ENCODE measurements around the gene LIMS1. TPM values are rescaled to one million over a fixed set of nuclear protein-coding genes. Genes with fewer than 3 reads are reported as not detected.
A peak's percentile ranks its signal among the peaks of the same experiment; 100 is the strongest.

Gene LIMS1
- polyA plus RNA-seq, 2 donors, result 11.0 to 14.4 TPM

DNA sequence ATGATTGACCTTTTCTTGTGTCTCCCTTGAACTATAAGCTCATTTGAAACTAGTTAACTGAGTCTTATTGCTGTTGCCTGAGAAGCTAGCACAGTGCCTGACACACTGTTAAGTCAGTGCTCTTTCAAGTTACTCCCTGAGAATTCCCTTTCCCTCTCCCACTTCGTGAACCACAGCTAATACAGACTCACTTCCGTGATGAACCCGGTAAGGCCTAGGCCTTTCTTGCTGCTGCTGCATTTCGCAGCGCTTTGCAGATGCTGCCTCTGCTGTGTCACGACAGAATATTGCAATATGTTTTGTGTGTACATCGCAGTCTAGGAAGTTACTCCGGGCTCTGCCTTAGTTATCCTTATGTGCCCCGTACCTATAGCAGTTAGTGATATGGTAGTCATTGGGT, 42.8 kb downstream of the LIMS1 start:
- H3K36me3 ChIP-seq (ENCODE audit: control insufficient read depth in 2 of 2, insufficient read depth in 2 of 2, low read length in 1 of 2), result no peaks in the 10 kb centered on the region
- H3K4me1 ChIP-seq (ENCODE audit: control insufficient read depth in 2 of 2, insufficient read depth in 2 of 2, low read length in 1 of 2), result peaks cover 0 to 3% of the 10 kb centered on the region in 2 donors
- no peaks in the 10 kb centered on the region for H3K9me3 ChIP-seq (ENCODE audit: control insufficient read depth in 2 of 2, insufficient read depth in 1 of 2, low read depth in 1 of 2, low read length in 1 of 2)
- H3K4me3 ChIP-seq (ENCODE audit: low read depth in 1 of 2, low read length in 2 of 2), result no peak overlapping the region
- 92 to 93% methylated on average over 9 of the region's 9 CpGs for WGBS, 2 donors
- H3K27me3 ChIP-seq (ENCODE audit: control insufficient read depth in 1 of 2, insufficient read depth in 2 of 2, low read length in 2 of 2), result no peaks in the 10 kb centered on the region
- H3K27ac ChIP-seq (ENCODE audit: low read depth in 2 of 2, low read length in 1 of 2), result no peak overlapping the region

DNA sequence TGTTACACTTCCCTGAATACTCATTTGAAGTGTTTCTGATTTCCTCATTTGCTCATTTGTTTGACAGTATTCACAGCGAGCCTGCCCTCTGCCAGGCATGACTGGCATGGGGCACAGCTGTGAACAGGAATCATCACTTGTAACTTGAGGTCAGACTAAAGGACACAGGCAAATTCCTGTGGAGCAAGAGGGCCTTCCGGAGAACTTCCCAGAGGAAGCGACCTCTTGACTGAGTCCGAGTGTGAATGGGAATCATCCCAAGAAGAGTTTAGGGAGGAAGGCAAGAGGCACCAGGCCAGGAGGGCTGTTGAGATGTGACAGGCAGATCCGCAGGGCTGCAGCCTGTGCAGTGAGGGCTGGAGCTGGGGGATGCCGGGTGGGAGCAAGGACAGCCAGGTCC, 45.4 kb downstream of the LIMS1 start:
- Histone ChIP-seq H3K27ac (ENCODE audit: low read depth in 2 of 2, low read length in 1 of 2) (no peak overlapping the region), H3K4me3 (ENCODE audit: low read depth in 1 of 2, low read length in 2 of 2) (no peak overlapping the region), H3K4me1 (ENCODE audit: control insufficient read depth in 2 of 2, insufficient read depth in 2 of 2, low read length in 1 of 2) (peaks cover 0 to 3% of the 10 kb centered on the region in 2 donors), H3K27me3 (ENCODE audit: control insufficient read depth in 1 of 2, insufficient read depth in 2 of 2, low read length in 2 of 2) (no peaks in the 10 kb centered on the region), H3K36me3 (ENCODE audit: control insufficient read depth in 2 of 2, insufficient read depth in 2 of 2, low read length in 1 of 2) (no peaks in the 10 kb centered on the region), H3K9me3 (ENCODE audit: control insufficient read depth in 2 of 2, insufficient read depth in 1 of 2, low read depth in 1 of 2, low read length in 1 of 2) (no peaks in the 10 kb centered on the region)
- 63 to 70% methylated on average over 6 of the region's 6 CpGs for WGBS, 2 donors

GRCh38 chr2:108580050-108580449, 45.8 kb downstream of the LIMS1 start:
- H3K4me1 ChIP-seq (ENCODE audit: control insufficient read depth in 2 of 2, insufficient read depth in 2 of 2, low read length in 1 of 2), result peaks cover 0 to 3% of the 10 kb centered on the region in 2 donors
- WGBS, 2 donors, result 57 to 59% methylated on average over 1 of the region's 1 CpG
- H3K27me3 ChIP-seq (ENCODE audit: control insufficient read depth in 1 of 2, insufficient read depth in 2 of 2, low read length in 2 of 2), result no peaks in the 10 kb centered on the region
- H3K36me3 ChIP-seq (ENCODE audit: control insufficient read depth in 2 of 2, insufficient read depth in 2 of 2, low read length in 1 of 2), result no peaks in the 10 kb centered on the region
- no peak overlapping the region for H3K27ac ChIP-seq (ENCODE audit: low read depth in 2 of 2, low read length in 1 of 2)
- no peaks in the 10 kb centered on the region for H3K9me3 ChIP-seq (ENCODE audit: control insufficient read depth in 2 of 2, insufficient read depth in 1 of 2, low read depth in 1 of 2, low read length in 1 of 2)
- no peak overlapping the region for H3K4me3 ChIP-seq (ENCODE audit: low read depth in 1 of 2, low read length in 2 of 2)

DNA sequence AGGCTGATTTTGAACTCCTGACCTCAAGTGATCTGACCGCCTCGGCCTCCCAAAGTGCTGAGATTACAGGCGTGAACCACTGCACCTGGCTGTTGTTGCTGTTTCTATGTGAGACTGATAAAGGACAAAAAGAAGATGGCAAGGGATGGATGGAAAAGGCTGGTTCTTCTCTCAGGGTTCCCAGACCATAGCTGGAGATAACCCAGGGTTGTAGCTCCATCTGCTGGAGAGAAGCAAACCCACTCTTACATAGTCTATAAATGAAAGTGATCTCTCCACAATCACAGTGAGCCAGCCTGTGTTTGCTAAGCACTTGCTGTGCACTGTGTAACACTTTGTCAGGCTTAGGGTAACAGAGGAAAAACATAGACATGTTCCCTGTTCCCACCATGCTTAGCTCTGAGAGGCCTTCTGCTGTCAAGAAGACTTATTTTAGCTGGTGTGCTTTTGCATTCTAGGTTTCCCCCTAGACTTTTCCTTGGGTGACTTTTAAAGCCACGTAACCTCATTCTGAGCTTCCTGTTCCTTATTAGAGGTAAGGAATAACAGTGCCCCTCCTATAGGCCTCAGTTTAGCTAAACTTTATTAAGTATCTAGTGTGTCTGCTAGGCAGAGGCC, 49.7 kb downstream of the LIMS1 start:
- Histone ChIP-seq H3K27ac (ENCODE audit: low read depth in 2 of 2, low read length in 1 of 2) (peak overlapping the region in 1 of 2 donors; percentile 18), H3K36me3 (ENCODE audit: control insufficient read depth in 2 of 2, insufficient read depth in 2 of 2, low read length in 1 of 2) (no peaks in the 10 kb centered on the region), H3K4me1 (ENCODE audit: control insufficient read depth in 2 of 2, insufficient read depth in 2 of 2, low read length in 1 of 2) (peaks cover 0 to 3% of the 10 kb centered on the region in 2 donors)

DNA sequence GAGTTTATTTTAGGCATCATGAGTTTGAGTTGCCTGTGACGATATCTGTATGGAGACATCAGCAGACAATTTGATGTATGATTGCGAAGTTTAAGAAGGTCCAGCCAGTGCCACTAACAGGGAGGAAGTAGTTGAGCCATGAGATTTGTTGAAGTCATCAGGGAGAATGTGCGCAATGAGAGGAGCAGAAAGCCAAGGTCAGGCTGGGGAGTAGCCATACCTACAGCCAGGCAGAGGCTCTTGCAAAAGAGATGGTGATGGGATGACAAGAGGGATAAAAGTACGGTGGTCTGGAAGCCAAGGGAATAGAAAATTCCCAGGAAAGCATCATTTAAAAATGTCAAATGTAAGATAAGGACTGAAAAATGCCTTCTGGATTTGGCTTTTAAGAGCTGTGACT, 51.2 kb downstream of the LIMS1 start:
- H3K9me3 ChIP-seq (ENCODE audit: control insufficient read depth in 2 of 2, insufficient read depth in 1 of 2, low read depth in 1 of 2, low read length in 1 of 2), result no peaks in the 10 kb centered on the region
- H3K27me3 ChIP-seq (ENCODE audit: control insufficient read depth in 1 of 2, insufficient read depth in 2 of 2, low read length in 2 of 2), result no peaks in the 10 kb centered on the region
- no peak overlapping the region for H3K27ac ChIP-seq (ENCODE audit: low read depth in 2 of 2, low read length in 1 of 2)
- H3K4me1 ChIP-seq (ENCODE audit: control insufficient read depth in 2 of 2, insufficient read depth in 2 of 2, low read length in 1 of 2), result no peaks in the 10 kb centered on the region
- no peak overlapping the region for H3K4me3 ChIP-seq (ENCODE audit: low read depth in 1 of 2, low read length in 2 of 2)
- 90 to 91% methylated on average over 4 of the region's 4 CpGs for WGBS, 2 donors
- no peaks in the 10 kb centered on the region for H3K36me3 ChIP-seq (ENCODE audit: control insufficient read depth in 2 of 2, insufficient read depth in 2 of 2, low read length in 1 of 2)

More for the DNA sequence above, 49.7 kb downstream of the LIMS1 start:
- Histone ChIP-seq H3K4me3 (ENCODE audit: low read depth in 1 of 2, low read length in 2 of 2) (no peak overlapping the region), H3K27me3 (ENCODE audit: control insufficient read depth in 1 of 2, insufficient read depth in 2 of 2, low read length in 2 of 2) (no peaks in the 10 kb centered on the region), H3K9me3 (ENCODE audit: control insufficient read depth in 2 of 2, insufficient read depth in 1 of 2, low read depth in 1 of 2, low read length in 1 of 2) (no peaks in the 10 kb centered on the region)
- 60 to 74% methylated on average over 4 of the region's 4 CpGs for WGBS, 2 donors

GRCh38 chr2:108586116-108586515, 51.8 kb downstream of the LIMS1 start:
- Histone ChIP-seq H3K27me3 (ENCODE audit: control insufficient read depth in 1 of 2, insufficient read depth in 2 of 2, low read length in 2 of 2) (no peaks in the 10 kb centered on the region), H3K27ac (ENCODE audit: low read depth in 2 of 2, low read length in 1 of 2) (no peak overlapping the region), H3K36me3 (ENCODE audit: control insufficient read depth in 2 of 2, insufficient read depth in 2 of 2, low read length in 1 of 2) (no peaks in the 10 kb centered on the region), H3K4me3 (ENCODE audit: low read depth in 1 of 2, low read length in 2 of 2) (no peak overlapping the region), H3K4me1 (ENCODE audit: control insufficient read depth in 2 of 2, insufficient read depth in 2 of 2, low read length in 1 of 2) (no peaks in the 10 kb centered on the region), H3K9me3 (ENCODE audit: control insufficient read depth in 2 of 2, insufficient read depth in 1 of 2, low read depth in 1 of 2, low read length in 1 of 2) (no peaks in the 10 kb centered on the region)
- 87 to 92% methylated on average over 7 of the region's 7 CpGs for WGBS, 2 donors

DNA sequence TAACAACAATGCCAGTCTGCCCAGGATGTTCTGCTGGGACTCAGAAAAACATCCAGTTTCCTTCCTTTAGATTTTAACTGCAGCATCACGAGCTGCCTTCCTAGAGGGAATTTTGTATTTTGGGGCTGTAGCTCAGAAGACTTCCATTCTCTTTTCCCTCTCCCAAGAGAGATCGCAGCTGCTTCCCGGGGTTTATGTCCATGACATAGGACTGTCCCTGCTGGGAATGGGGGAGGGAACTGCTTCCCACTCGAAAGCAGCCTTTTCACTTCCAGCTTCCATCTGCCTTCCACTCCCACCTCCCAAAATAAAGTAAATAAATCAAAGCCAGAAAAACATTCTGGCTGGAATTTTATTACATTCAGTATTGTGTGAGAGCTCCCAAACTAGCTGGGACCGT, 52.4 kb downstream of the LIMS1 start:
- H3K27me3 ChIP-seq (ENCODE audit: control insufficient read depth in 1 of 2, insufficient read depth in 2 of 2, low read length in 2 of 2), result no peaks in the 10 kb centered on the region
- H3K36me3 ChIP-seq (ENCODE audit: control insufficient read depth in 2 of 2, insufficient read depth in 2 of 2, low read length in 1 of 2), result no peaks in the 10 kb centered on the region
- H3K9me3 ChIP-seq (ENCODE audit: control insufficient read depth in 2 of 2, insufficient read depth in 1 of 2, low read depth in 1 of 2, low read length in 1 of 2), result no peaks in the 10 kb centered on the region
- 51 to 66% methylated on average over 5 of the region's 5 CpGs for WGBS, 2 donors
- H3K4me3 ChIP-seq (ENCODE audit: low read depth in 1 of 2, low read length in 2 of 2), result no peak overlapping the region
- no peak overlapping the region for H3K27ac ChIP-seq (ENCODE audit: low read depth in 2 of 2, low read length in 1 of 2)
- H3K4me1 ChIP-seq (ENCODE audit: control insufficient read depth in 2 of 2, insufficient read depth in 2 of 2, low read length in 1 of 2), result no peaks in the 10 kb centered on the region

GRCh38 chr2:108587621-108588020, 53.4 kb downstream of the LIMS1 start:
- 55 to 64% methylated on average over 6 of the region's 6 CpGs for WGBS, 2 donors

GRCh38 chr2:108588070-108588668, 53.9 kb downstream of the LIMS1 start:
- Histone ChIP-seq H3K9me3 (ENCODE audit: control insufficient read depth in 2 of 2, insufficient read depth in 1 of 2, low read depth in 1 of 2, low read length in 1 of 2) (no peaks in the 10 kb centered on the region), H3K36me3 (ENCODE audit: control insufficient read depth in 2 of 2, insufficient read depth in 2 of 2, low read length in 1 of 2) (no peaks in the 10 kb centered on the region), H3K4me1 (ENCODE audit: control insufficient read depth in 2 of 2, insufficient read depth in 2 of 2, low read length in 1 of 2) (no peaks in the 10 kb centered on the region), H3K4me3 (ENCODE audit: low read depth in 1 of 2, low read length in 2 of 2) (no peak overlapping the region), H3K27ac (ENCODE audit: low read depth in 2 of 2, low read length in 1 of 2) (peak overlapping the region in 1 of 2 donors; percentile 60), H3K27me3 (ENCODE audit: control insufficient read depth in 1 of 2, insufficient read depth in 2 of 2, low read length in 2 of 2) (no peaks in the 10 kb centered on the region)
- WGBS, 2 donors, result 51 to 60% methylated on average over 3 of the region's 3 CpGs

More at GRCh38 chr2:108587621-108588020, 53.4 kb downstream of the LIMS1 start:
- Histone ChIP-seq H3K27me3 (ENCODE audit: control insufficient read depth in 1 of 2, insufficient read depth in 2 of 2, low read length in 2 of 2) (no peaks in the 10 kb centered on the region), H3K27ac (ENCODE audit: low read depth in 2 of 2, low read length in 1 of 2) (peak overlapping the region in 1 of 2 donors; percentile 63), H3K36me3 (ENCODE audit: control insufficient read depth in 2 of 2, insufficient read depth in 2 of 2, low read length in 1 of 2) (no peaks in the 10 kb centered on the region), H3K4me1 (ENCODE audit: control insufficient read depth in 2 of 2, insufficient read depth in 2 of 2, low read length in 1 of 2) (no peaks in the 10 kb centered on the region), H3K4me3 (ENCODE audit: low read depth in 1 of 2, low read length in 2 of 2) (no peak overlapping the region), H3K9me3 (ENCODE audit: control insufficient read depth in 2 of 2, insufficient read depth in 1 of 2, low read depth in 1 of 2, low read length in 1 of 2) (no peaks in the 10 kb centered on the region)

DNA sequence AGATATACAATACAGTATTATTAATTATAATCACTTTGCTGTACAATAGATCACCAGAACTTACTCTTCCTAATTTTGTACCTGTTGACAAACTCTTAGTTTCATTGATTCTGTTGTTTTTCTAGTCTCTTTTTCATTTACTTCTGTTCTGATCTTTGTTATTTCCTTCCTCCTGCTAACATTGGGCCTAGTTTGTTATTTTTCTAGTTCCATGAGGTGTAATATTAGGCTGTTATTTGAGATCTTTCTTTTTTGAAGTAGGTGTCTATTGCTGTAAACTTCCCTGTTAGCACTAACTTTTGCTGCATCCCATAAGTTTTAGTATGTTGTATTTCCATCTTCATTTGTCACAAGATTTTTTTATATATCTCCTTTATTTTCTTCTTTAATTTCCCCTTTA, 55.1 kb downstream of the LIMS1 start:
- Histone ChIP-seq H3K4me1 (ENCODE audit: control insufficient read depth in 2 of 2, insufficient read depth in 2 of 2, low read length in 1 of 2) (no peaks in the 10 kb centered on the region), H3K9me3 (ENCODE audit: control insufficient read depth in 2 of 2, insufficient read depth in 1 of 2, low read depth in 1 of 2, low read length in 1 of 2) (no peaks in the 10 kb centered on the region), H3K4me3 (ENCODE audit: low read depth in 1 of 2, low read length in 2 of 2) (no peak overlapping the region), H3K27ac (ENCODE audit: low read depth in 2 of 2, low read length in 1 of 2) (no peak overlapping the region), H3K36me3 (ENCODE audit: control insufficient read depth in 2 of 2, insufficient read depth in 2 of 2, low read length in 1 of 2) (no peaks in the 10 kb centered on the region), H3K27me3 (ENCODE audit: control insufficient read depth in 1 of 2, insufficient read depth in 2 of 2, low read length in 2 of 2) (no peaks in the 10 kb centered on the region)
